K562 (cell line): ENCODE results near the gene MSRB2. TPM values are rescaled to one million over a fixed set of nuclear protein-coding genes. Genes with fewer than 3 reads are reported as not detected.

ENCODE experiments used
- ARID3A ChIP-seq: IDR thresholded peaks from 2 replicates; pipeline ENCODE4 v1.6.1; 2012; ENCODE audit warnings: low read depth, low read length, improper control_type of control experiment, borderline replicate concordance
- CBFA2T2 ChIP-seq: fragments of 450-650 bp; conservative IDR thresholded peaks from 2 replicates; pipeline ENCODE4 v1.6.1; 2017; ENCODE audit warnings: mild to moderate bottlenecking
- CSDE1 ChIP-seq, 2 experiments: fragments of 450-650 bp; IDR thresholded peaks; 2 replicates each; pipeline ENCODE4 v1.6.1; 2016; ENCODE audit warnings: mild to moderate bottlenecking in 1 of 2
- ELF4 ChIP-seq: fragments of 450-650 bp; formaldehyde crosslinking; IDR thresholded peaks from 2 replicates; pipeline ENCODE4 v1.4.0; 2022; ENCODE audit warnings: missing genetic modification characterization
- GTF2B ChIP-seq: IDR thresholded peaks from 2 replicates; pipeline ENCODE4 v1.6.1; 2011; ENCODE audit not compliant: insufficient read length; ENCODE audit errors: extremely low read depth
- HSF4 ChIP-seq: fragments of 250-450 bp; sonication (Bioruptor Pico); IDR thresholded peaks from 2 replicates; pipeline ENCODE4 v2.1.2; 2022; ENCODE audit warnings: mild to moderate bottlenecking, moderate library complexity, borderline replicate concordance
- LCOR ChIP-seq: sonication (generic); formaldehyde crosslinking; IDR thresholded peaks from 2 replicates; pipeline ENCODE4 v1.8.0; 2022; ENCODE audit warnings: mild to moderate bottlenecking, missing genetic modification reagents
- MTA1 ChIP-seq: fragments of 450-650 bp; IDR thresholded peaks from 2 replicates; pipeline ENCODE4 v1.6.1; 2017; ENCODE audit warnings: borderline replicate concordance
- MTA2 ChIP-seq: fragments of 450-650 bp; IDR thresholded peaks from 2 replicates; pipeline ENCODE4 v1.6.1; 2016; ENCODE audit warnings: low read depth
- NEUROD1 ChIP-seq: fragments of 150-350 bp; IDR thresholded peaks from 2 replicates; pipeline ENCODE4 v1.6.1; 2014; ENCODE audit warnings: borderline replicate concordance, low read length, low read depth; ENCODE audit not compliant: partially characterized antibody
- NFRKB ChIP-seq: fragments of 450-650 bp; IDR thresholded peaks from 2 replicates; pipeline ENCODE4 v1.6.1; 2016; ENCODE audit warnings: low read depth
- RAD21 ChIP-seq, 2 experiments: fragments of 250-450 bp in 1 of 2; fragments of 450-650 bp in 1 of 2; sonication (Bioruptor Pico) in 1 of 2; formaldehyde crosslinking in 1 of 2; IDR thresholded peaks in 1 of 2; conservative IDR thresholded peaks in 1 of 2; 2 replicates each; pipeline versions ENCODE4 v1.4.0 to v1.8.0; 2020 to 2022; ENCODE audit warnings: mild to moderate bottlenecking in 2 of 2, moderate library complexity in 1 of 2
- SMARCA4 ChIP-seq: fragments of 450-650 bp; IDR thresholded peaks from 2 replicates; pipeline ENCODE4 v1.6.1; 2016
- TAL1 ChIP-seq: fragments of 450-650 bp; IDR thresholded peaks from 2 replicates; pipeline ENCODE4 v1.6.1; 2016; ENCODE audit warnings: mild to moderate bottlenecking
- TRIM24 ChIP-seq, 2 experiments: fragments of 450-650 bp; IDR thresholded peaks; 2 replicates each; pipeline ENCODE4 v1.6.1; 2016
- ZNF316 ChIP-seq: fragments of 450-650 bp; IDR thresholded peaks from 2 replicates; pipeline ENCODE4 v1.6.1; 2016
- ZNF589 ChIP-seq: fragments of 200-800 bp; sonication (Bioruptor generic); IDR thresholded peaks from 2 replicates; pipeline ENCODE4 v1.6.1; 2016; ENCODE audit warnings: low read depth, missing genetic modification characterization, missing compliant biosample characterization
- polyA plus RNA-seq, 8 experiments: library from polyadenylated mRNA; depleted of rRNA in 4 of 8; stranded (reverse) in 5 of 8; unstranded in 3 of 8; fragments of >200 nt; fragmentation: Nextera tagmentation in 2 of 8; fragmentation: Illumina TruSeq in 1 of 8; extraction: Ambion mirVana in 2 of 8; extraction: Trizol in 1 of 8; gene quantifications; 2 replicates each; pipeline versions ENCODE4 v1.2.1 to v1.2.3, GENCODE V29; 2011 to 2014; ENCODE audit warnings: inconsistent platforms in 1 of 8, missing spikeins in 1 of 8
- total RNA-seq, 7 experiments: library from RNA; depleted of rRNA in 6 of 7; stranded (reverse); fragments of >200 nt in 6 of 7; fragmentation: Illumina TruSeq in 2 of 7; extraction: Trizol in 2 of 7; gene quantifications; 2 replicates each; pipeline versions ENCODE4 v1.2.1 to v1.2.3, GENCODE V29; 2011 to 2021; ENCODE audit warnings: low replicate concordance in 1 of 7
- TF ChIP-seq, protein P1 (sequence below): sonication (generic); formaldehyde crosslinking; IDR thresholded peaks from 2 replicates; pipeline ENCODE4 v1.8.1; 2023; ENCODE audit warnings: missing genetic modification reagents, mild to moderate bottlenecking, borderline replicate concordance
- TF ChIP-seq, protein P2 (sequence below): fragments of 250-450 bp; sonication (Bioruptor Pico); IDR thresholded peaks from 2 replicates; pipeline ENCODE4 v1.5.0; 2020; ENCODE audit warnings: mild to moderate bottlenecking, borderline replicate concordance

Gene MSRB2
- total and polyA plus RNA-seq, 9 of the 15 experiments (the other 6 are each of a cell fraction or from before 2014, with no cell fraction given), result 1.5 to 22.3 (median 5.9) TPM

DNA sequence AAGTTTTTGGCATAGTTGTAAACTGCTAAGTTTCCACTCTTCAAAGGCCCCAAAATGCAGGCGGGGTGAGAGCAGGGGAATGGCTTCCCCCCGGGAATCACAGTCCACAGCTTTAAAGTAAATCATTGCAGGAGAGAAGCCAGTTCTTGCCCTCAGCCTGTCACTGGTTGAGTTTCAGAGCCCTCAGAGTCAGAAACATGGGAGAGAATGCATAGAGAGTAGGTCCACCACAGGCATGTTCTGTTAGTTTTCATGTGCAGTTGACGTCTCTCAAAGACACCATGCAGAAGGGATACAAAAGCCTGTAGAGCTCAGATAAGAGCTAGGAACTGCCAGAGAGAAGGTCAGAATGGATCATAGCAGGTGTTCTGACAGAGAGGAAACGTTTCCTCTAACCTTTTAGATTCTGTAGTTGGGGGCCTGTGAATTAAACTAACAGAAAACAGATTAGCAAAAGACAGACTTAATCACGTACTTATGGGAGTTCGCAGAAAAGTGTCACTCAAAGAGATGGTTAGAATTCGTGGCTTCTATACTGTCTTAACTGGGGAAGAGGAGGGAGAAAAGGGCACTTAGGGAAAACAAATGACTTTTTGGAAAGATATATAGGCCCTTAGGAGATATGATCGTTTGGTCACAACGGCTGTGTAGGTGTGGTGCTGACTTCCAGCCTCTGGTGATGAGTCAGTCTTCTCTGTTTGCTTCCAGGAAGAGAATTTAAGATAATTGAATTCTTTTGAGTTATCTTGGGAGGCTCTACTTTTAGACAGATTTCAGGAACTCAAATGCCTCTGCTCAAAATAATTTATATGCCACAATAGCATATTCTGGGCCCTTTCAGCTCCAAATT lies 48.0 kb upstream of the MSRB2 start (continued):
- TF ChIP-seq LCOR (CRISPR knock-in tag), result peak; percentile 37; the same call in 1 of the 2 replicates
- peak; percentile 64 to 68 for TF ChIP-seq TRIM24 (IDR thresholded peaks at IDR 0.05)
- peak; percentile 78; the same call in 1 of the 2 replicates for TF ChIP-seq ZNF589 (CRISPR knock-in tag)
- peak; percentile 86 for TF ChIP-seq TAL1
- peak; percentile 59; the same call in 1 of the 2 replicates for TF ChIP-seq ARID3A
- TF ChIP-seq SMARCA4, result peak; percentile 93
- TF ChIP-seq NFRKB, result peak; percentile 86; the same call in 1 of the 2 replicates
- TF ChIP-seq CSDE1 (IDR thresholded peaks at IDR 0.05), result no peak
- TF ChIP-seq, protein P1, sequence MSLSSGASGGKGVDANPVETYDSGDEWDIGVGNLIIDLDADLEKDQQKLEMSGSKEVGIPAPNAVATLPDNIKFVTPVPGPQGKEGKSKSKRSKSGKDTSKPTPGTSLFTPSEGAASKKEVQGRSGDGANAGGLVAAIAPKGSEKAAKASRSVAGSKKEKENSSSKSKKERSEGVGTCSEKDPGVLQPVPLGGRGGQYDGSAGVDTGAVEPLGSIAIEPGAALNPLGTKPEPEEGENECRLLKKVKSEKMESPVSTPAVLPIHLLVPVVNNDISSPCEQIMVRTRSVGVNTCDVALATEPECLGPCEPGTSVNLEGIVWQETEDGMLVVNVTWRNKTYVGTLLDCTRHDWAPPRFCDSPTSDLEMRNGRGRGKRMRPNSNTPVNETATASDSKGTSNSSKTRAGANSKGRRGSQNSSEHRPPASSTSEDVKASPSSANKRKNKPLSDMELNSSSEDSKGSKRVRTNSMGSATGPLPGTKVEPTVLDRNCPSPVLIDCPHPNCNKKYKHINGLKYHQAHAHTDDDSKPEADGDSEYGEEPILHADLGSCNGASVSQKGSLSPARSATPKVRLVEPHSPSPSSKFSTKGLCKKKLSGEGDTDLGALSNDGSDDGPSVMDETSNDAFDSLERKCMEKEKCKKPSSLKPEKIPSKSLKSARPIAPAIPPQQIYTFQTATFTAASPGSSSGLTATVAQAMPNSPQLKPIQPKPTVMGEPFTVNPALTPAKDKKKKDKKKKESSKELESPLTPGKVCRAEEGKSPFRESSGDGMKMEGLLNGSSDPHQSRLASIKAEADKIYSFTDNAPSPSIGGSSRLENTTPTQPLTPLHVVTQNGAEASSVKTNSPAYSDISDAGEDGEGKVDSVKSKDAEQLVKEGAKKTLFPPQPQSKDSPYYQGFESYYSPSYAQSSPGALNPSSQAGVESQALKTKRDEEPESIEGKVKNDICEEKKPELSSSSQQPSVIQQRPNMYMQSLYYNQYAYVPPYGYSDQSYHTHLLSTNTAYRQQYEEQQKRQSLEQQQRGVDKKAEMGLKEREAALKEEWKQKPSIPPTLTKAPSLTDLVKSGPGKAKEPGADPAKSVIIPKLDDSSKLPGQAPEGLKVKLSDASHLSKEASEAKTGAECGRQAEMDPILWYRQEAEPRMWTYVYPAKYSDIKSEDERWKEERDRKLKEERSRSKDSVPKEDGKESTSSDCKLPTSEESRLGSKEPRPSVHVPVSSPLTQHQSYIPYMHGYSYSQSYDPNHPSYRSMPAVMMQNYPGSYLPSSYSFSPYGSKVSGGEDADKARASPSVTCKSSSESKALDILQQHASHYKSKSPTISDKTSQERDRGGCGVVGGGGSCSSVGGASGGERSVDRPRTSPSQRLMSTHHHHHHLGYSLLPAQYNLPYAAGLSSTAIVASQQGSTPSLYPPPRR (CRISPR knock-in tag), result no peak
- TF ChIP-seq ZNF316, result peak; percentile 57; the same call in 1 of the 2 replicates
- peak; percentile 91 for TF ChIP-seq CBFA2T2
- peak in 1 of 2 experiments; percentile 16; a peak in 1 of 4 replicates for TF ChIP-seq RAD21 (CRISPR knock-in tag; conservative IDR thresholded peaks at IDR 0.05 in 1 of 2, IDR thresholded peaks at IDR 0.05 in 1 of 2)
- TF ChIP-seq MTA1, result peak; percentile 76; the same call in 1 of the 2 replicates
- no peak for TF ChIP-seq HSF4 (CRISPR knock-in tag)
- TF ChIP-seq GTF2B, result no peak
- TF ChIP-seq, protein P2, sequence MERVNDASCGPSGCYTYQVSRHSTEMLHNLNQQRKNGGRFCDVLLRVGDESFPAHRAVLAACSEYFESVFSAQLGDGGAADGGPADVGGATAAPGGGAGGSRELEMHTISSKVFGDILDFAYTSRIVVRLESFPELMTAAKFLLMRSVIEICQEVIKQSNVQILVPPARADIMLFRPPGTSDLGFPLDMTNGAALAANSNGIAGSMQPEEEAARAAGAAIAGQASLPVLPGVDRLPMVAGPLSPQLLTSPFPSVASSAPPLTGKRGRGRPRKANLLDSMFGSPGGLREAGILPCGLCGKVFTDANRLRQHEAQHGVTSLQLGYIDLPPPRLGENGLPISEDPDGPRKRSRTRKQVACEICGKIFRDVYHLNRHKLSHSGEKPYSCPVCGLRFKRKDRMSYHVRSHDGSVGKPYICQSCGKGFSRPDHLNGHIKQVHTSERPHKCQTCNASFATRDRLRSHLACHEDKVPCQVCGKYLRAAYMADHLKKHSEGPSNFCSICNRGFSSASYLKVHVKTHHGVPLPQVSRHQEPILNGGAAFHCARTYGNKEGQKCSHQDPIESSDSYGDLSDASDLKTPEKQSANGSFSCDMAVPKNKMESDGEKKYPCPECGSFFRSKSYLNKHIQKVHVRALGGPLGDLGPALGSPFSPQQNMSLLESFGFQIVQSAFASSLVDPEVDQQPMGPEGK, result no peak
- peak; percentile 33 for TF ChIP-seq NEUROD1
- peak; percentile 75 for TF ChIP-seq MTA2
- no peak for TF ChIP-seq ELF4
